ENCODE data around the gene MKNK2.

Gene MKNK2

DNA sequence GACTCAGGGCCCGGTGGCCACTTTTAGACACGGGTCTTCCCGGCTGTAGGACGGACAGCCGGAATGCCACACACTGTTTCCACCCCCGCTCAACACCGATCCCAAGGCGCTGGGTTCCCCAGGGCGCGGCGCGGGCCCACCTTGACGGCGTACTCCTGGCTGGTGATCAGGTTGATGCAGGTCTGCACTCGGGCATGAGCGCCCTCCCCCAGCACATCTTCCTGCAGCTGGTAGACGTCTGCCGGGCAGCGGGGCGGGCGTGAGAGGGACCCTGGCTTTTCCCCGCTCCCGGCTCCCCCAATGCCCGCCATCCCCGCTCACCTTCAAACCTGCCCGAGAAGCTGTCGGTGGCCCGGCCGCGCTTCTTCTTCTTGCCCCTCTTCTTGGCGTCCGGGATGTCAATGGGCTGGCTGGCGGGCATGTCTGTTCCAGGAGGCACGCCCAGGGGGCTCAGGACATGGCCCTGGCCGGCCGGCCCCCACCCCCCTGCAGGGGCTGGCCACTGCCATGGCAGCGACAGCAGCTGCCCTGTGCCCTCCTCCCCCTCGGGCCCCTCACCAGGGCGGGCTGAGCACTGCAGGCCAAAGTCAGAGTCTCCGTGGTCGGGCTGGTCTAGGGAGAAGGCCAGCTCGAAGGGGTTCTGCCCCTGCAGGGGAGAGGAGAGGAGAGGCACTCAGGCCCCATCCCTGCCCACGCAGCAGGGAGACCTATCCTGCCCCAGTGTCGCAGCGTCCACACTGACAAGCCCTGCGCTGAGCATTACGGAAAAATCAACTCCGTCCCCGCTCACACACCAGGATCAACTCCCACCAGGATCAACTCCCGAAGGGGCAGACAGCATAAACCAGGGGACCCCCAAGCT, 4.8 kb downstream of the MKNK2 start:
- DNase-seq (no peak), ATAC-seq (replicated peaks) (no peak)
- Mint-ChIP-seq H3K9me3 (no peaks in the 10 kb centered on the region), H3K27me3 (no peaks in the 10 kb centered on the region), H3K4me1 (peaks cover 47 to 89% of the 10 kb centered on the region in 2 donors), H3K27ac (peak overlapping the region; percentile 83), H3K36me3 (peaks cover 22 to 58% of the 10 kb centered on the region in 2 donors), H3K4me3 (peak overlapping the region in 1 of 2 donors; percentile 14)

GRCh38 chr19:2045501-2046045, 5.5 kb downstream of the MKNK2 start:
- Mint-ChIP-seq H3K27ac (peak overlapping the region; percentile 59), H3K4me1 (peaks cover 51 to 93% of the 10 kb centered on the region in 2 donors), H3K36me3 (peaks cover 24 to 62% of the 10 kb centered on the region in 2 donors), H3K27me3 (no peaks in the 10 kb centered on the region), H3K9me3 (no peaks in the 10 kb centered on the region), H3K4me3 (peak overlapping the region in 1 of 2 donors; percentile 14)
- DNase-seq (no peak), ATAC-seq (replicated peaks) (no peak)

DNA sequence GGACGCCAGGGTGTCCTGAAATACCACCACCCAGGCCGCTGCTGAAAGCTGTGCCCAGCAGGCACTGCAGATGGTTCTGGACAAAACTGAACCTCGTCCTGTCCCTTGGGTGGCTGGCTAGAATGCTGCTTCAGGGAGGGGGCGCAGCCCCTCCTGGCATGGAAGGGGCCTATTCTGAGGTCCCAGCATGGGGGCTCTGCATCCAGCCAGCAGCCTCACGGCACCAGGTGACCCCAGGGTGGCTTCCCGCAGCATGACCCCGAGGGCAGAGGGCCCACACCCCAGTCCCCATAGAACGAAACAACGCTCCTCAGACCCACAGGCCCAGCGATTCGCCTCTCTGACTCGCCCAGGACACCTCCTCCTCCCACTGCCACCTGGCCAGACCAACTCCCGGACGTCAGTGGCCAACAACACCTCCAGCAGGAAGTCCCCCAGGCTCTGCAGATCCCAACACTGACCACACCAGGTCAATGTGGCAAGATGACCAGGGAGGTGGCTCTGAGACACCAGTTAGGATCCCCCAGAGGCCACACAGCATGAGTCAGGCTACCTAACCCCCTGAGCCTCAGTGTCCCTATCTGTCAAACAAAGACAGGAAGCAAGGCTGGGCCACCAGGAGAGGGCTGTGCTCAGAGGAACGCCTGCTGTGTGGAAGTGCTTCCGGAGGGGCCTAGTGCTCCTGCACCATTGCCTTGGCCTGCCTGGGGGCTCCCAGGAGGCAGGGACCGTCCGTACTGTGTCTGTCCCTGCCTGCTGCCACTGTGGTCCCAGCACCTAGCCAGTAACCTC, 6.1 kb downstream of the MKNK2 start:
- Mint-ChIP-seq H3K9me3 (no peaks in the 10 kb centered on the region), H3K4me1 (peaks cover 49 to 92% of the 10 kb centered on the region in 2 donors), H3K27ac (peak overlapping the region; percentile 65), H3K4me3 (peak overlapping the region; percentile 66 to 69), H3K36me3 (peaks cover 26 to 61% of the 10 kb centered on the region in 2 donors), H3K27me3 (no peaks in the 10 kb centered on the region)
- ATAC-seq (replicated peaks) (no peak), DNase-seq (no peak)

- Mint-ChIP-seq H3K27ac (peak overlapping the region; percentile 76), H3K9me3 (no peaks in the 10 kb centered on the region), H3K36me3 (peaks cover 26 to 60% of the 10 kb centered on the region in 2 donors), H3K4me1 (peaks cover 48 to 91% of the 10 kb centered on the region in 2 donors), H3K27me3 (no peaks in the 10 kb centered on the region), H3K4me3 (peak overlapping the region; percentile 51 to 66)
- ATAC-seq (replicated peaks) (no peak), DNase-seq (no peak)
Observed at GRCh38 chr19:2043961-2044708, 6.9 kb downstream of the MKNK2 start.

DNA sequence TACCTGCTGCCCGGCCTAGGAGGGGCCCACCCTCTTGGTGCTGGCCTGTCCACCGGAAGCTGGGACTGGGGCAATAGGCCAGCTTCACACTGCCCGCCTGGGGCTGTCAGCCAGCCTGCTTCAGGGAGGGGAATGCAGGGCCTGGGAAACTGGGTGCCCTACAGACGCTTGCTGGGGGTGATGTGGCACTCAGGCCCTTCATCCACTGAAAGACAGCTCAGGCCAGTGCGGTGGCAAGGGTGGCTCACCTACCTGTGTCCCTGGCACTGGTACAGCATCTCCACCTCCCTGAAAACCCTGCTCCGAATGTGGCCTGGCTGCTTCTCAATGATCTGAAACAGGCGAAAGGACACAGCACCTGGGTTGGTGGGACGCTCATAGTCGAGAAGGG, 7.8 kb downstream of the MKNK2 start:
- DNase-seq (no peak), ATAC-seq (replicated peaks) (no peak)
- Mint-ChIP-seq H3K27ac (peak overlapping the region; percentile 92), H3K4me3 (peak overlapping the region; percentile 80 to 82), H3K27me3 (no peaks in the 10 kb centered on the region), H3K36me3 (peaks cover 33 to 60% of the 10 kb centered on the region in 2 donors), H3K4me1 (peaks cover 43 to 89% of the 10 kb centered on the region in 2 donors), H3K9me3 (no peaks in the 10 kb centered on the region)

- ATAC-seq (replicated peaks): no peak
- peaks cover 43 to 87% of the 10 kb centered on the region in 2 donors for H3K4me1 Mint-ChIP-seq
- H3K36me3 Mint-ChIP-seq: peaks cover 32 to 64% of the 10 kb centered on the region in 2 donors
Observed at GRCh38 chr19:2042485-2043250, 8.4 kb downstream of the MKNK2 start.

GRCh38 chr19:2041683-2042484, 9.2 kb downstream of the MKNK2 start:
- DNase-seq: peak; percentile 99
- Mint-ChIP-seq H3K4me1 (peaks cover 39 to 81% of the 10 kb centered on the region in 2 donors), H3K9me3 (no peaks in the 10 kb centered on the region), H3K36me3 (peaks cover 34 to 60% of the 10 kb centered on the region in 2 donors), H3K27ac (peak overlapping the region; percentile 97), H3K27me3 (no peaks in the 10 kb centered on the region), H3K4me3 (peak overlapping the region; percentile 82 to 86)
- peak; percentile 85 for ATAC-seq (replicated peaks)

More at GRCh38 chr19:2042485-2043250, 8.4 kb downstream of the MKNK2 start:
- H3K4me3 Mint-ChIP-seq: peak overlapping the region; percentile 80 to 82
- H3K9me3 Mint-ChIP-seq: no peaks in the 10 kb centered on the region
- DNase-seq: no peak
- H3K27me3 Mint-ChIP-seq: no peaks in the 10 kb centered on the region
- H3K27ac Mint-ChIP-seq: peak overlapping the region; percentile 92

- Mint-ChIP-seq H3K9me3 (no peaks in the 10 kb centered on the region), H3K27me3 (no peaks in the 10 kb centered on the region), H3K4me1 (peaks cover 38 to 76% of the 10 kb centered on the region in 2 donors), H3K27ac (peak overlapping the region; percentile 97), H3K36me3 (peaks cover 34 to 58% of the 10 kb centered on the region in 2 donors), H3K4me3 (peak overlapping the region; percentile 82 to 86)
- ATAC-seq (replicated peaks): no peak
- DNase-seq: no peak
Observed at GRCh38 chr19:2041433-2041682, 9.7 kb downstream of the MKNK2 start.

DNA sequence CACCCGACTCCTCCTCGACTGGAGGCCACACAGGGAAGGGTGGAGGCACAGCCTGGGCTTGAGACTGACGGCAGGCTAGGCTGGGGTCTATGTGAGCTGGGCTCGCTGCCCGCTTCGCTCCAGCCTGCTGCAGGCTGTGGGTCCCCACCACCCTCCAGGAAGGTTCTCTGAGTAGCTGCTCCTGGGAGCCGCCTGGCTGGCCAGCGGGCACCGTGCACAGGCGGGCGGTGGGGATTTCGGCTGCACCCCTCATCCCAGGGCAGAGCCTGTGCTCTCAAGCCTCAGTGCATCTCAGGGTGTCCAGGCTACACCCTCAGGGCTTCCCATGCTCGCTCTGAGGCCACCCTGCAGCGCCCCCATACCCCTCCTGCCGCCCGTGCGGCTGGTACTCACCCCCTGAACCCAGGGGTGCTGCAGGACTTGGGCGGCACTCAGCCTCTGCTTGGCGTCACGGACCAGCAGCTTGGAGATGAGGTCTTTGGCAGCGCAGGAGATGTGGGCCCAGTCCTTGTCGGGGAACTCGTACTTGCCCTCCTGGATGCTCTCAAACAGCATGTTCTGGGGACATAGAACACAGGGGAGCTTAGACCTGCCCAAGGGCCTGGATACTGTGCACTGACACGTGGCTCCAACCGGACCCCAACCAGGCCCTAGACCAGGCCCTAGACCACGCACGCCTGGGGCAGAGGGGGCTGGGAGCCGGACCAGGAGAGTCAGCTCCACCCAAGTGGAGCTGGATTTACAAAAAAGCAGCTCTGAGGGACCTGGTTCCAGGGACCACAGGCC, 10.2 kb downstream of the MKNK2 start:
- Mint-ChIP-seq H3K27me3 (no peaks in the 10 kb centered on the region), H3K4me1 (peaks cover 35 to 70% of the 10 kb centered on the region in 2 donors), H3K36me3 (peaks cover 34 to 54% of the 10 kb centered on the region in 2 donors), H3K4me3 (peak overlapping the region; percentile 82 to 86), H3K27ac (peak overlapping the region; percentile 97), H3K9me3 (no peaks in the 10 kb centered on the region)
- ATAC-seq (replicated peaks): no peak
- no peak for DNase-seq

DNA sequence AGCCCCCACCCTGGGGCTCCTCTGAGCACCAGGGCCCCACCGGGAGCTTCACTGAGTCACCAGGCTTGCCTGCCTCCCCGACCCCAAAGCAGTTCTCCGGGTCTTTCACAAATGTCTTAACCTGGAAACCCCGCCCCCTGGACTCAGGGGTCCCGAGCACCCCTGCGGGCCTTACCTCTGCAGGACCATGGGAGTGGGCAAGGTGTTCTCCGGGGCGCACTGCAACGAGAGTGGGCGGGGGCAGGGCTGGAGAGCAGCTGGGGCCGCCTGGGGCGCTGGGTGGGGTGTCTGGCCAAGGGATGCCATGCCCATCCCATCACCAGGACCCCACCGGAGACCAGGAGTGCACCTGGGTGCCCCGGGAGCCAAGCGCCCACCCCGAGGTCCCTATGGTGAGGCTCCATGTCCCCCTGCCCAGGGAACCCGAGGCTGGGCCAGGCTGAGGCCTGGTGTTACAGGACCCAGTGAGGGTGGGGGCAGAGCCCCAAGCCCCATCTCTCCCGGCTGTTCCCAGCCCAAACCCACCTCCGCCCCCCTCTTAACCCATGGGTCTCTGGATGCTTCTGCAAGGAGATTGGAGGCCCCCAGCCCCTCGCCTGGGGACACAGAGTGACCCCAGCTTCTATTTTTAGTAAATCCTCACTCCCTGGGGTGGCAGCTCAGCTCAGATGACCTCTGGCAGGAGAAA, 10.9 kb downstream of the MKNK2 start:
- no peak for ATAC-seq (replicated peaks)
- peaks cover 35 to 68% of the 10 kb centered on the region in 2 donors for H3K4me1 Mint-ChIP-seq
- DNase-seq: no peak
- no peaks in the 10 kb centered on the region for H3K27me3 Mint-ChIP-seq
- H3K4me3 Mint-ChIP-seq: no peak overlapping the region
- peak overlapping the region; percentile 42 for H3K27ac Mint-ChIP-seq
- H3K9me3 Mint-ChIP-seq: peaks cover 3 to 4% of the 10 kb centered on the region in 2 donors
- peaks cover 36 to 59% of the 10 kb centered on the region in 2 donors for H3K36me3 Mint-ChIP-seq

GRCh38 chr19:2039089-2039958, 11.7 kb downstream of the MKNK2 start:
- Mint-ChIP-seq H3K4me1 (peaks cover 35 to 67% of the 10 kb centered on the region in 2 donors), H3K9me3 (peaks cover 5 to 7% of the 10 kb centered on the region in 2 donors), H3K27ac (peak overlapping the region; percentile 81), H3K4me3 (peak overlapping the region in 1 of 2 donors; percentile 21), H3K36me3 (peaks cover 36 to 58% of the 10 kb centered on the region in 2 donors), H3K27me3 (no peaks in the 10 kb centered on the region)
- DNase-seq (no peak), ATAC-seq (replicated peaks) (no peak)
